Neural cell (in vitro differentiated cells): ENCODE data around the gene MAPK8. TPM values are rescaled to one million over a fixed set of nuclear protein-coding genes. Genes with fewer than 3 reads are reported as not detected.

Source experiments
- H2AFZ ChIP-seq: fragments of 200-600, 300-800 bp; sonication (generic), shearing (Covaris generic); 2 replicates; pipeline ENCODE4 v1.6.0; 2014; ENCODE audit warnings: low read depth, mild to moderate bottlenecking, antibody characterized with exemption, low read length, moderate library complexity
- H3F3A ChIP-seq: fragments of 200-600 bp; shearing (Covaris generic); 2 replicates; pipeline ENCODE4 v1.6.1; 2016; ENCODE audit warnings: mild to moderate bottlenecking, moderate library complexity, mixed read lengths, antibody characterized with exemption, low read length; ENCODE audit not compliant: insufficient read depth, poor library complexity, severe bottlenecking
- H3K27ac ChIP-seq: fragments of 200-600, 300-800 bp; sonication (generic), shearing (Covaris generic); 2 replicates; pipeline ENCODE4 v1.5.1; 2014; ENCODE audit warnings: mild to moderate bottlenecking, low read length, moderate library complexity
- H3K27me3 ChIP-seq: fragments of 300-800, 200-600 bp; sonication (generic), shearing (Covaris generic); 2 replicates; pipeline ENCODE4 v1.6.0; 2014; ENCODE audit warnings: mild to moderate bottlenecking, low read depth, low read length, moderate library complexity; ENCODE audit not compliant: insufficient read depth
- H3K36me3 ChIP-seq: fragments of 300-800, 200-600 bp; sonication (generic), shearing (Covaris generic); 2 replicates; pipeline ENCODE4 v1.5.1; 2014; ENCODE audit warnings: mild to moderate bottlenecking, antibody characterized with exemption, low read length, moderate library complexity; ENCODE audit not compliant: insufficient read depth
- H3K4me2 ChIP-seq: fragments of 300-800, 200-600 bp; sonication (generic), shearing (Covaris generic); 2 replicates; pipeline ENCODE4 v1.6.0; 2014; ENCODE audit warnings: mild to moderate bottlenecking, low read length
- H3K4me3 ChIP-seq: fragments of 300-800, 200-600 bp; sonication (generic), shearing (Covaris generic); 2 replicates; pipeline ENCODE4 v1.5.1; 2014; ENCODE audit warnings: mild to moderate bottlenecking, low read length, moderate library complexity
- H3K79me2 ChIP-seq: fragments of 200-600 bp; shearing (Covaris generic); replicated peaks from 2 replicates; pipeline ENCODE4 v1.6.0; 2014; ENCODE audit warnings: mild to moderate bottlenecking, low read length, moderate library complexity; ENCODE audit not compliant: insufficient read depth
- H3K9ac ChIP-seq: fragments of 300-800, 200-600 bp; sonication (generic), shearing (Covaris generic); 2 replicates; pipeline ENCODE4 v1.6.1; 2016; ENCODE audit warnings: mild to moderate bottlenecking, low read length, mixed read lengths
- H3K9me2 ChIP-seq: fragments of 200-600 bp; shearing (Covaris generic); 2 replicates; pipeline ENCODE4 v1.6.1; 2016; ENCODE audit warnings: mild to moderate bottlenecking, low read length, mixed read lengths; ENCODE audit not compliant: insufficient read depth
- H3K9me3 ChIP-seq: fragments of 200-600, 300-800 bp; sonication (generic), shearing (Covaris generic); 2 replicates; pipeline ENCODE4 v1.6.1; 2016; ENCODE audit warnings: mild to moderate bottlenecking, mixed run types, low read length, moderate library complexity, mixed read lengths
- H4K20me1 ChIP-seq: fragments of 200-600 bp; shearing (Covaris generic); 2 replicates; pipeline ENCODE4 v1.6.1; 2016; ENCODE audit warnings: mild to moderate bottlenecking, mixed run types; ENCODE audit not compliant: insufficient read depth
- EP300 ChIP-seq: fragments of 450-650 bp; conservative IDR thresholded peaks from 2 replicates; pipeline ENCODE4 v1.6.1; 2014; ENCODE audit warnings: antibody characterized with exemption, mild to moderate bottlenecking, moderate library complexity; ENCODE audit not compliant: poor library complexity, severe bottlenecking
- EZH2 ChIP-seq: fragments of 200-600, 300-800 bp; shearing (Covaris generic), sonication (generic); IDR thresholded peaks from 2 replicates; pipeline ENCODE4 v1.6.1; 2014; ENCODE audit warnings: antibody characterized with exemption, low read length, borderline replicate concordance, mild to moderate bottlenecking; ENCODE audit not compliant: insufficient read depth, poor library complexity, severe bottlenecking
- MXI1 ChIP-seq: fragments of 450-650 bp; conservative IDR thresholded peaks from 2 replicates; pipeline ENCODE4 v1.6.1; 2014; ENCODE audit warnings: antibody characterized with exemption, mild to moderate bottlenecking; ENCODE audit not compliant: poor library complexity, severe bottlenecking
- POLR2AphosphoS5 ChIP-seq: IDR thresholded peaks from 2 replicates; pipeline ENCODE4 v1.6.1; 2012
- RAD21 ChIP-seq: fragments of 450-650 bp; conservative IDR thresholded peaks from 2 replicates; pipeline ENCODE4 v1.6.1; 2014; ENCODE audit warnings: antibody characterized with exemption, mild to moderate bottlenecking, moderate library complexity
- SMC3 ChIP-seq: fragments of 450-650 bp; conservative IDR thresholded peaks from 2 replicates; pipeline ENCODE4 v1.6.1; 2014; ENCODE audit warnings: antibody characterized with exemption, mild to moderate bottlenecking, moderate library complexity; ENCODE audit not compliant: poor library complexity
- TAF1 ChIP-seq: IDR thresholded peaks from 2 replicates; pipeline ENCODE4 v1.6.1; 2012; ENCODE audit warnings: low read depth
- polyA plus RNA-seq: library from polyadenylated mRNA; depleted of rRNA; stranded (reverse); fragments of >200 nt; gene quantifications from 2 replicates; pipeline ENCODE4 v1.2.3, GENCODE V29; 2014
- TF ChIP-seq, protein P1 (sequence below): fragments of 450-650 bp; IDR thresholded peaks from 2 replicates; pipeline ENCODE4 v1.5.1; 2014; ENCODE audit warnings: antibody characterized with exemption, mild to moderate bottlenecking, moderate library complexity; ENCODE audit not compliant: poor library complexity, severe bottlenecking
- TF ChIP-seq, protein P2 (sequence below): IDR thresholded peaks from 2 replicates; pipeline ENCODE4 v1.6.1; 2012; ENCODE audit warnings: borderline replicate concordance

The MAPK8 gene
- polyA plus RNA-seq, 1 donor from 2014 or later = 187 TPM

DNA sequence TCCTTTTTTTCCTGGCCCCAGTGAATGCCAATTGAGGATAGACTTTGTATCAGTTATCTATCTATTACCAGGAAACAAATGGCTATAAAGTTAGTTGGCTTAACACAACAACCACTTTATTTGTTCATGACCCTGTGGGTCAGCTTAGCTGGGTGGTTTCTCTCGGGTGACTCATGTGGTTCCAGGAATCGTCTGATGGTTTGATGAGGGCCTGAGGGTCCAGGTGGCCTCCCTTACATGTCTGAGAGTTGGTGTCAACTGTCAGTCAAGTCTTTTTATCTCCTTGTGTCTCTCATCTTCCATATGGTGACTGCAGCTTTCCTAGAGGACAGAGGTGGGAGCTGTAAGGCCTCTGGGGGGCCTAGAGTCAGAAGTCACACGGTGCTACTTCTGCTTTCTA lies 15.3 kb upstream of the MAPK8 start:
- Histone ChIP-seq H3K4me3 (no peak overlapping the region), H3K27me3 (no peaks in the 10 kb centered on the region), H3K9me2 (no peaks in the 10 kb centered on the region), H3K9me3 (no peaks in the 10 kb centered on the region), H3K4me2 (no peak overlapping the region), H3K36me3 (no peaks in the 10 kb centered on the region), H2AFZ (no peak overlapping the region), H3F3A (no peaks in the 10 kb centered on the region), H3K79me2 (no peaks in the 10 kb centered on the region), H3K27ac (no peak overlapping the region), H4K20me1 (no peaks in the 10 kb centered on the region), H3K9ac (no peak overlapping the region)
- TF ChIP-seq, protein P1, sequence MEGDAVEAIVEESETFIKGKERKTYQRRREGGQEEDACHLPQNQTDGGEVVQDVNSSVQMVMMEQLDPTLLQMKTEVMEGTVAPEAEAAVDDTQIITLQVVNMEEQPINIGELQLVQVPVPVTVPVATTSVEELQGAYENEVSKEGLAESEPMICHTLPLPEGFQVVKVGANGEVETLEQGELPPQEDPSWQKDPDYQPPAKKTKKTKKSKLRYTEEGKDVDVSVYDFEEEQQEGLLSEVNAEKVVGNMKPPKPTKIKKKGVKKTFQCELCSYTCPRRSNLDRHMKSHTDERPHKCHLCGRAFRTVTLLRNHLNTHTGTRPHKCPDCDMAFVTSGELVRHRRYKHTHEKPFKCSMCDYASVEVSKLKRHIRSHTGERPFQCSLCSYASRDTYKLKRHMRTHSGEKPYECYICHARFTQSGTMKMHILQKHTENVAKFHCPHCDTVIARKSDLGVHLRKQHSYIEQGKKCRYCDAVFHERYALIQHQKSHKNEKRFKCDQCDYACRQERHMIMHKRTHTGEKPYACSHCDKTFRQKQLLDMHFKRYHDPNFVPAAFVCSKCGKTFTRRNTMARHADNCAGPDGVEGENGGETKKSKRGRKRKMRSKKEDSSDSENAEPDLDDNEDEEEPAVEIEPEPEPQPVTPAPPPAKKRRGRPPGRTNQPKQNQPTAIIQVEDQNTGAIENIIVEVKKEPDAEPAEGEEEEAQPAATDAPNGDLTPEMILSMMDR = no peak
- no peak for TF ChIP-seq TAF1

DNA sequence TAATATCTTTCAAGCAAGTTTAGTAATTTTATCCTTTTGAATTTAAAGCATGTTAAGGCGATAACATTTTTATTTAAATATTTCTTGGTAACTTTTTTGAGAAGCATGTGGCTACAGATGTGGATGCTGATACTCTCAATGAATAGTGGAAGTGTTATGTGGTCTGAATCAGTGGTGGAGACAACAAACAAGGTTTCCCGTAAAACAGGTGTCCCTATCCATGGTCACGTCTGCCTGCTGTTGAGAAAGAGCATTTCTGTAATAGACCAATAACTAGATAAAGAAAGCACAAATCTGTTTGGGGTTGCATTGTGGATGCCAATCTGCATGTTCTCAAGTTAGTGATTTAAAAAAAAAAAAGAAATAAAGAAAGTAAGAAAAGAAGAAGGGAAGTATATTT lies 13.9 kb upstream of the MAPK8 start:
- no peak overlapping the region for H2AFZ ChIP-seq
- H3K4me2 ChIP-seq = no peak overlapping the region
- no peaks in the 10 kb centered on the region for H3K27me3 ChIP-seq

More for the DNA sequence above, 13.9 kb upstream of the MAPK8 start:
- no peaks in the 10 kb centered on the region for H4K20me1 ChIP-seq
- H3K36me3 ChIP-seq = no peaks in the 10 kb centered on the region
- no peaks in the 10 kb centered on the region for H3K9me2 ChIP-seq
- no peaks in the 10 kb centered on the region for H3F3A ChIP-seq
- H3K9me3 ChIP-seq = no peaks in the 10 kb centered on the region
- H3K9ac ChIP-seq = no peak overlapping the region
- H3K4me3 ChIP-seq = no peak overlapping the region
- TF ChIP-seq, protein P1 = no peak
- TF ChIP-seq EP300 (no peak), MXI1 (no peak), POLR2AphosphoS5 (no peak), RAD21 (no peak), EZH2 (no peak), SMC3 (no peak), TAF1 (no peak)
- TF ChIP-seq, protein P2, sequence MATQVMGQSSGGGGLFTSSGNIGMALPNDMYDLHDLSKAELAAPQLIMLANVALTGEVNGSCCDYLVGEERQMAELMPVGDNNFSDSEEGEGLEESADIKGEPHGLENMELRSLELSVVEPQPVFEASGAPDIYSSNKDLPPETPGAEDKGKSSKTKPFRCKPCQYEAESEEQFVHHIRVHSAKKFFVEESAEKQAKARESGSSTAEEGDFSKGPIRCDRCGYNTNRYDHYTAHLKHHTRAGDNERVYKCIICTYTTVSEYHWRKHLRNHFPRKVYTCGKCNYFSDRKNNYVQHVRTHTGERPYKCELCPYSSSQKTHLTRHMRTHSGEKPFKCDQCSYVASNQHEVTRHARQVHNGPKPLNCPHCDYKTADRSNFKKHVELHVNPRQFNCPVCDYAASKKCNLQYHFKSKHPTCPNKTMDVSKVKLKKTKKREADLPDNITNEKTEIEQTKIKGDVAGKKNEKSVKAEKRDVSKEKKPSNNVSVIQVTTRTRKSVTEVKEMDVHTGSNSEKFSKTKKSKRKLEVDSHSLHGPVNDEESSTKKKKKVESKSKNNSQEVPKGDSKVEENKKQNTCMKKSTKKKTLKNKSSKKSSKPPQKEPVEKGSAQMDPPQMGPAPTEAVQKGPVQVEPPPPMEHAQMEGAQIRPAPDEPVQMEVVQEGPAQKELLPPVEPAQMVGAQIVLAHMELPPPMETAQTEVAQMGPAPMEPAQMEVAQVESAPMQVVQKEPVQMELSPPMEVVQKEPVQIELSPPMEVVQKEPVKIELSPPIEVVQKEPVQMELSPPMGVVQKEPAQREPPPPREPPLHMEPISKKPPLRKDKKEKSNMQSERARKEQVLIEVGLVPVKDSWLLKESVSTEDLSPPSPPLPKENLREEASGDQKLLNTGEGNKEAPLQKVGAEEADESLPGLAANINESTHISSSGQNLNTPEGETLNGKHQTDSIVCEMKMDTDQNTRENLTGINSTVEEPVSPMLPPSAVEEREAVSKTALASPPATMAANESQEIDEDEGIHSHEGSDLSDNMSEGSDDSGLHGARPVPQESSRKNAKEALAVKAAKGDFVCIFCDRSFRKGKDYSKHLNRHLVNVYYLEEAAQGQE = no peak
- H3K79me2 ChIP-seq = no peaks in the 10 kb centered on the region
- no peak overlapping the region for H3K27ac ChIP-seq
